PC-3 (cell line): ENCODE data around the gene MIPOL1.

ENCODE experiments used
- CTCF ChIP-seq: fragments of 300-600 bp; sonication (generic); conservative IDR thresholded peaks from 2 replicates; pipeline ENCODE4 v1.5.1; 2017; ENCODE audit warnings: antibody characterized with exemption, low read depth, mild to moderate bottlenecking, low read length
- EZH2 ChIP-seq: fragments of 300-600 bp; sonication (generic); IDR thresholded peaks from one replicate; pipeline ENCODE4 v1.6.1; 2017; ENCODE audit warnings: antibody characterized with exemption, mild to moderate bottlenecking, low read length; ENCODE audit not compliant: unreplicated experiment
- EZH2phosphoT487 ChIP-seq: fragments of 300-600 bp; sonication (generic); IDR thresholded peaks from 2 replicates; pipeline ENCODE4 v1.6.1; 2018; ENCODE audit warnings: mild to moderate bottlenecking, antibody characterized with exemption, low read length, borderline replicate concordance

GRCh38 chr14:37600880-37601741, 403.4 kb downstream of the MIPOL1 start:
- TF ChIP-seq EZH2 (no peak), CTCF (no peak), EZH2phosphoT487 (no peak)
